H9 (cell line): ENCODE measurements around the gene OS9. TPM values are rescaled to one million over a fixed set of nuclear protein-coding genes. Genes with fewer than 3 reads are reported as not detected.
"Not testable (repeated sequence)": the region's sequence is repeated elsewhere in the genome, so short reads cannot be mapped to it uniquely, and the experiment has no call there.

Experiments
- DNase-seq: peaks from one replicate; pipeline ENCODE4 v3.0.0-alpha.2; 2017
- H2AFZ ChIP-seq: one replicate; pipeline ENCODE4 v1.6.1; 2013; ENCODE audit warnings: mild to moderate bottlenecking, low read length, control low read depth, moderate library complexity
- H2AK5ac ChIP-seq: 2 replicates; pipeline ENCODE4 v1.6.1; 2013; ENCODE audit warnings: low read length, control low read depth, mixed read lengths; ENCODE audit not compliant: insufficient read length
- H2BK120ac ChIP-seq: one replicate; pipeline ENCODE4 v1.6.1; 2013; ENCODE audit warnings: low read depth, mild to moderate bottlenecking, low read length, control low read depth, inconsistent platforms; ENCODE audit not compliant: poor library complexity, severe bottlenecking
- H2BK12ac ChIP-seq: 2 replicates; pipeline ENCODE4 v1.6.1; 2013; ENCODE audit warnings: low read length, control low read depth, mixed read lengths, low read depth; ENCODE audit not compliant: insufficient read length
- H2BK15ac ChIP-seq: 2 replicates; pipeline ENCODE4 v1.6.1; 2013; ENCODE audit warnings: low read depth, low read length, control low read depth
- H2BK20ac ChIP-seq: one replicate; pipeline ENCODE4 v1.6.1; 2013; ENCODE audit warnings: low read depth, mild to moderate bottlenecking, low read length, control low read depth, inconsistent platforms; ENCODE audit not compliant: poor library complexity, severe bottlenecking
- H2BK5ac ChIP-seq: 2 replicates; pipeline ENCODE4 v1.6.1; 2013; ENCODE audit warnings: low read length, control low read depth, mixed read lengths; ENCODE audit not compliant: insufficient read length
- H3K14ac ChIP-seq: 2 replicates; pipeline ENCODE4 v1.6.1; 2013; ENCODE audit warnings: low read length, control low read depth; ENCODE audit not compliant: insufficient read depth
- H3K18ac ChIP-seq: 2 replicates; pipeline ENCODE4 v1.6.1; 2013; ENCODE audit warnings: low read depth, mild to moderate bottlenecking, mixed read lengths, low read length, control low read depth; ENCODE audit not compliant: insufficient read length
- H3K23ac ChIP-seq: 2 replicates; pipeline ENCODE4 v1.6.1; 2013; ENCODE audit warnings: low read length, control low read depth, mixed read lengths, low read depth; ENCODE audit not compliant: insufficient read length
- H3K23me2 ChIP-seq: 2 replicates; pipeline ENCODE4 v1.6.1; 2013; ENCODE audit warnings: low read depth, mild to moderate bottlenecking, mixed read lengths, low read length, control low read depth; ENCODE audit not compliant: insufficient read length, poor library complexity, severe bottlenecking
- H3K27ac ChIP-seq: 2 replicates; pipeline ENCODE4 v1.5.1; 2013; ENCODE audit warnings: low read length, control low read depth, mixed read lengths, low read depth; ENCODE audit not compliant: insufficient read length
- H3K27me3 ChIP-seq: 2 replicates; pipeline ENCODE4 v1.6.1; 2013; ENCODE audit warnings: low read length, control low read depth, inconsistent platforms; ENCODE audit not compliant: insufficient read depth
- H3K4ac ChIP-seq: 2 replicates; pipeline ENCODE4 v1.6.1; 2013; ENCODE audit warnings: low read depth, mild to moderate bottlenecking, control low read depth, inconsistent platforms, low read length, moderate library complexity
- H3K4me1 ChIP-seq: 2 replicates; pipeline ENCODE4 v1.6.1; 2013; ENCODE audit warnings: low read length, control low read depth, inconsistent platforms; ENCODE audit not compliant: insufficient read depth
- H3K4me2 ChIP-seq: 2 replicates; pipeline ENCODE4 v1.6.1; 2013; ENCODE audit warnings: low read length, control low read depth, mixed read lengths; ENCODE audit not compliant: insufficient read length, insufficient read depth
- H3K56ac ChIP-seq: 2 replicates; pipeline ENCODE4 v1.6.1; 2013; ENCODE audit warnings: low read depth, mild to moderate bottlenecking, mixed read lengths, low read length, control low read depth; ENCODE audit not compliant: insufficient read length
- H3K79me1 ChIP-seq: 2 replicates; pipeline ENCODE4 v1.6.1; 2013; ENCODE audit warnings: low read depth, mild to moderate bottlenecking, moderate library complexity, low read length, control low read depth, inconsistent platforms; ENCODE audit not compliant: insufficient read depth, poor library complexity, severe bottlenecking
- H3K79me2 ChIP-seq: 2 replicates; pipeline ENCODE4 v1.6.1; 2013; ENCODE audit warnings: low read length, control low read depth, inconsistent platforms; ENCODE audit not compliant: insufficient read depth
- H3K9ac ChIP-seq: 2 replicates; pipeline ENCODE4 v1.6.1; 2013; ENCODE audit warnings: low read length, control low read depth, mixed read lengths; ENCODE audit not compliant: insufficient read length; ENCODE audit errors: extremely low read depth
- H3K9me3 ChIP-seq: one replicate; pipeline ENCODE4 v1.6.1; 2013; ENCODE audit warnings: low read depth, low read length, inconsistent platforms; ENCODE audit not compliant: control insufficient read depth
- H3T11ph ChIP-seq: one replicate; pipeline ENCODE4 v1.6.1; 2013; ENCODE audit warnings: mild to moderate bottlenecking, low read length, control low read depth, inconsistent platforms
- H4K20me1 ChIP-seq: one replicate; pipeline ENCODE4 v1.6.1; 2013; ENCODE audit not compliant: control insufficient read depth, insufficient read length, insufficient read depth
- H4K5ac ChIP-seq: 2 replicates; pipeline ENCODE4 v1.6.1; 2013; ENCODE audit warnings: low read depth, mild to moderate bottlenecking, mixed read lengths, low read length, control low read depth; ENCODE audit not compliant: insufficient read length
- H4K8ac ChIP-seq: replicated peaks from 2 replicates; pipeline ENCODE4 v1.6.1; 2013; ENCODE audit warnings: low read length, control low read depth, mixed read lengths, low read depth; ENCODE audit not compliant: insufficient read length
- H4K91ac ChIP-seq: 2 replicates; pipeline ENCODE4 v1.6.1; 2013; ENCODE audit warnings: low read depth, mild to moderate bottlenecking, moderate library complexity, mixed read lengths, low read length, control low read depth; ENCODE audit not compliant: insufficient read length
- H3K27ac Mint-ChIP-seq, 3 experiments: 2 replicates in 2 of 3; 3 replicates in 1 of 3; pipeline ENCODE4 v1.8.0; 2020 to 2021; ENCODE audit warnings: mixed read lengths in 3 of 3, mild to moderate bottlenecking in 1 of 3, moderate library complexity in 1 of 3
- H3K27me3 Mint-ChIP-seq: 2 replicates; pipeline ENCODE4 v1.8.0; 2021; ENCODE audit warnings: low read depth, mild to moderate bottlenecking, moderate library complexity, mixed read lengths
- H3K36me3 Mint-ChIP-seq, 3 experiments: 2 replicates in 2 of 3; 3 replicates in 1 of 3; pipeline ENCODE4 v1.8.0; 2020 to 2021; ENCODE audit warnings: low read depth in 3 of 3, mixed read lengths in 3 of 3; ENCODE audit not compliant: insufficient read depth in 1 of 3
- H3K4me1 Mint-ChIP-seq, 2 experiments: 2 replicates each; pipeline ENCODE4 v1.8.0; 2020; ENCODE audit warnings: mixed read lengths in 2 of 2
- H3K4me3 Mint-ChIP-seq, 2 experiments: 2 replicates in 1 of 2; 3 replicates in 1 of 2; pipeline ENCODE4 v1.8.0; 2020 to 2021; ENCODE audit warnings: mild to moderate bottlenecking in 2 of 2, mixed read lengths in 2 of 2, moderate library complexity in 1 of 2
- H3K9me3 Mint-ChIP-seq, 2 experiments: 2 replicates in 1 of 2; 3 replicates in 1 of 2; pipeline ENCODE4 v1.8.0; 2020; ENCODE audit warnings: mild to moderate bottlenecking in 2 of 2, mixed read lengths in 2 of 2, moderate library complexity in 1 of 2
- CTCF ChIP-seq: fragments of 200-600 bp; sonication (generic); conservative IDR thresholded peaks from 3 replicates; pipeline ENCODE4 v1.8.0; 2021; ENCODE audit warnings: antibody characterized with exemption, mild to moderate bottlenecking
- whole genome bisulfite sequencing: extraction: QIAGEN DNeasy Blood & Tissue Kit; methylation state at CpG from one replicate; pipeline ENCODE4 v1.1.7; 2013; ENCODE audit warnings: missing lambda C conversion rate, low lambda C conversion rate, mixed read lengths; ENCODE audit not compliant: insufficient read length; ENCODE audit errors: extremely low coverage; 5-methylcytosine and 5-hydroxymethylcytosine counted together
- total RNA-seq: library from RNA; stranded (reverse); gene quantifications from 2 replicates; pipeline ENCODE4 v1.2.1, GENCODE V29; 2021

The OS9 gene
- total RNA-seq, 1 experiment from 2014 or later, result 112 TPM

GRCh38 chr12:57666897-57667296, 27.0 kb upstream of the OS9 start:
- no peak for TF ChIP-seq CTCF
- peaks cover 0 to 6% (median 1%) of the 10 kb centered on the region in 3 experiments; a peak in 4 of 7 replicates for H3K36me3 Mint-ChIP-seq
- DNase-seq, result no peak
- H3K23me2 ChIP-seq, result no peaks in the 10 kb centered on the region
- no peak overlapping the region for H3K4me3 Mint-ChIP-seq
- H4K91ac ChIP-seq, result no peak overlapping the region
- H3K9me3 ChIP-seq, result no peaks in the 10 kb centered on the region
- no peak overlapping the region for H2AK5ac ChIP-seq
- H3K18ac ChIP-seq, result no peak overlapping the region
- no peak overlapping the region for H2BK120ac ChIP-seq
- no peak overlapping the region for H2AFZ ChIP-seq
- no peaks in the 10 kb centered on the region for H3K27me3 ChIP-seq
- H2BK12ac ChIP-seq, result no peak overlapping the region
- H3K4me1 ChIP-seq, result no peaks in the 10 kb centered on the region
- no peaks in the 10 kb centered on the region for H3K79me1 ChIP-seq
- no peak overlapping the region for H3K27ac ChIP-seq
- H3K27ac Mint-ChIP-seq, result no peak overlapping the region
- no peak overlapping the region for H2BK20ac ChIP-seq
- H2BK5ac ChIP-seq, result no peak overlapping the region
- peaks cover 14% of the 10 kb centered on the region for H3K27me3 Mint-ChIP-seq
- H3K4ac ChIP-seq, result no peak overlapping the region
- no peak overlapping the region for H3K14ac ChIP-seq
- H3K4me1 Mint-ChIP-seq, result no peaks in the 10 kb centered on the region
- no peak overlapping the region for H3K4me2 ChIP-seq
- no CpG with 5 or more reads among the region's 5 CpGs for WGBS
- H3K9me3 Mint-ChIP-seq, result peaks cover 57 to 73% of the 10 kb centered on the region in 2 experiments
- no peak overlapping the region for H4K8ac ChIP-seq
- H3K79me2 ChIP-seq, result no peaks in the 10 kb centered on the region
- H4K20me1 ChIP-seq, result no peaks in the 10 kb centered on the region
- H3K9ac ChIP-seq, result no peak overlapping the region
- H2BK15ac ChIP-seq, result no peak overlapping the region
- H3K23ac ChIP-seq, result no peak overlapping the region
- H3T11ph ChIP-seq, result no peak overlapping the region
- no peak overlapping the region for H4K5ac ChIP-seq
- no peak overlapping the region for H3K56ac ChIP-seq

GRCh38 chr12:57669691-57670090, 24.2 kb upstream of the OS9 start:
- peaks cover 47 to 70% of the 10 kb centered on the region in 2 experiments for H3K9me3 Mint-ChIP-seq
- not testable (repeated sequence) for H3K23ac ChIP-seq, H3K4me3 Mint-ChIP-seq, H3K23me2 ChIP-seq, H3K4me1 Mint-ChIP-seq, H3K18ac ChIP-seq, H3K79me2 ChIP-seq, H4K8ac ChIP-seq, H3K36me3 Mint-ChIP-seq, DNase-seq, H3K27me3 ChIP-seq, H2BK5ac ChIP-seq, H3K79me1 ChIP-seq, H3K27ac ChIP-seq, H3K4me1 ChIP-seq, H2BK20ac ChIP-seq, H3K56ac ChIP-seq, H3K27ac Mint-ChIP-seq, H4K5ac ChIP-seq, H2BK15ac ChIP-seq, H3T11ph ChIP-seq, H3K4ac ChIP-seq, H3K9ac ChIP-seq, H4K20me1 ChIP-seq, H3K9me3 ChIP-seq, H3K14ac ChIP-seq, H2BK12ac ChIP-seq, H3K4me2 ChIP-seq, H4K91ac ChIP-seq, H2AFZ ChIP-seq, H2AK5ac ChIP-seq, H2BK120ac ChIP-seq
- peaks cover 19% of the 10 kb centered on the region for H3K27me3 Mint-ChIP-seq
- WGBS, result no CpG with 5 or more reads among the region's 10 CpGs
